Parathyroid adenoma (tissue), 2 donors: ENCODE data around the gene KNG1.
"Not testable (repeated sequence)": the region's sequence is repeated elsewhere in the genome, so short reads cannot be mapped to it uniquely, and the experiment has no call there.

ENCODE experiments used
- H2AFZ ChIP-seq: fragments of 300-600 bp; sonication (generic); one replicate; pipeline ENCODE4 v1.7.0; 2017; ENCODE audit warnings: antibody characterized with exemption, mild to moderate bottlenecking
- H3K27ac ChIP-seq: fragments of 300-600 bp; sonication (generic); one replicate; pipeline ENCODE4 v1.7.0; 2017
- H3K27me3 ChIP-seq: fragments of 300-600 bp; sonication (generic); one replicate; pipeline ENCODE4 v1.7.0; 2017; ENCODE audit warnings: low read length; ENCODE audit not compliant: control insufficient read depth, insufficient read depth
- H3K36me3 ChIP-seq: fragments of 300-600 bp; sonication (generic); one replicate; pipeline ENCODE4 v1.7.0; 2017; ENCODE audit warnings: low read length; ENCODE audit not compliant: control insufficient read depth, insufficient read depth
- H3K4me1 ChIP-seq: fragments of 300-600 bp; sonication (generic); one replicate; pipeline ENCODE4 v1.7.0; 2017; ENCODE audit warnings: control low read depth
- H3K4me2 ChIP-seq: fragments of 300-600 bp; sonication (generic); one replicate; pipeline ENCODE4 v1.7.0; 2017; ENCODE audit warnings: low read length
- H3K4me3 ChIP-seq: fragments of 300-600 bp; sonication (generic); one replicate; pipeline ENCODE4 v1.7.0; 2017; ENCODE audit warnings: low read depth, low read length
- H3K79me2 ChIP-seq: fragments of 300-600 bp; sonication (generic); one replicate; pipeline ENCODE4 v1.7.0; 2017; ENCODE audit warnings: control low read depth
- H3K9ac ChIP-seq: fragments of 300-600 bp; sonication (generic); one replicate; pipeline ENCODE4 v1.7.0; 2017; ENCODE audit warnings: mild to moderate bottlenecking
- H3K9me3 ChIP-seq: fragments of 300-600 bp; sonication (generic); one replicate; pipeline ENCODE4 v1.7.0; 2017; ENCODE audit warnings: low read length; ENCODE audit not compliant: control insufficient read depth
- TF ChIP-seq, protein P1 (sequence below): fragments of 300-600 bp; sonication (generic); IDR thresholded peaks from one replicate; pipeline ENCODE4 v1.7.0; 2017; ENCODE audit warnings: antibody characterized with exemption, mild to moderate bottlenecking
- donor health status: primary hyperparathyroidism.

Gene KNG1

DNA sequence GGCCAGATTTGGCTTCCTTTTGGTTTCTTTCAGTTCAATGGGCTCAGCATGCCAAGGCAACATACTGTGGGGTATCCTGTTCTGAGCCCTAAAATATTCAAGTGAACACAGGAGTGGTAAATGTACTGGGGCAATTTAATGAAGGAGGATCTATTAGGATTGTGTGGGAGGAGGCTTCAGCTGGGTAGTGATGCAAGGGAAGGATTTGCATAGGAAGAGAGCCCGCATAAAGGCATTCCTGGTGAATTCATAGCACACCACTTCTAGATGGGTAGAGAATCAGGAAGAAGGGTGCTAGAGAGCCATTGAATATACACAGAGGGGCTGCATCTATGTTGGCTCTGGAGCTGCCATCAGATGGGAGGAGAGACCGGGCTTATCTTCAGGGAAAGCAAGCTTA lies 20.6 kb upstream of the KNG1 start:
- H3K9me3 ChIP-seq = no peaks in the 10 kb centered on the region
- no peaks in the 10 kb centered on the region for H3K4me1 ChIP-seq
- H3K27me3 ChIP-seq = no peaks in the 10 kb centered on the region
- no peaks in the 10 kb centered on the region for H3K79me2 ChIP-seq
- H3K4me2 ChIP-seq = no peak overlapping the region
- H3K27ac ChIP-seq = no peak overlapping the region
- no peak overlapping the region for H3K9ac ChIP-seq
- TF ChIP-seq, protein P1, sequence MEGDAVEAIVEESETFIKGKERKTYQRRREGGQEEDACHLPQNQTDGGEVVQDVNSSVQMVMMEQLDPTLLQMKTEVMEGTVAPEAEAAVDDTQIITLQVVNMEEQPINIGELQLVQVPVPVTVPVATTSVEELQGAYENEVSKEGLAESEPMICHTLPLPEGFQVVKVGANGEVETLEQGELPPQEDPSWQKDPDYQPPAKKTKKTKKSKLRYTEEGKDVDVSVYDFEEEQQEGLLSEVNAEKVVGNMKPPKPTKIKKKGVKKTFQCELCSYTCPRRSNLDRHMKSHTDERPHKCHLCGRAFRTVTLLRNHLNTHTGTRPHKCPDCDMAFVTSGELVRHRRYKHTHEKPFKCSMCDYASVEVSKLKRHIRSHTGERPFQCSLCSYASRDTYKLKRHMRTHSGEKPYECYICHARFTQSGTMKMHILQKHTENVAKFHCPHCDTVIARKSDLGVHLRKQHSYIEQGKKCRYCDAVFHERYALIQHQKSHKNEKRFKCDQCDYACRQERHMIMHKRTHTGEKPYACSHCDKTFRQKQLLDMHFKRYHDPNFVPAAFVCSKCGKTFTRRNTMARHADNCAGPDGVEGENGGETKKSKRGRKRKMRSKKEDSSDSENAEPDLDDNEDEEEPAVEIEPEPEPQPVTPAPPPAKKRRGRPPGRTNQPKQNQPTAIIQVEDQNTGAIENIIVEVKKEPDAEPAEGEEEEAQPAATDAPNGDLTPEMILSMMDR = no peak
- H3K36me3 ChIP-seq = no peaks in the 10 kb centered on the region
- H3K4me3 ChIP-seq = no peak overlapping the region
- no peak overlapping the region for H2AFZ ChIP-seq

DNA sequence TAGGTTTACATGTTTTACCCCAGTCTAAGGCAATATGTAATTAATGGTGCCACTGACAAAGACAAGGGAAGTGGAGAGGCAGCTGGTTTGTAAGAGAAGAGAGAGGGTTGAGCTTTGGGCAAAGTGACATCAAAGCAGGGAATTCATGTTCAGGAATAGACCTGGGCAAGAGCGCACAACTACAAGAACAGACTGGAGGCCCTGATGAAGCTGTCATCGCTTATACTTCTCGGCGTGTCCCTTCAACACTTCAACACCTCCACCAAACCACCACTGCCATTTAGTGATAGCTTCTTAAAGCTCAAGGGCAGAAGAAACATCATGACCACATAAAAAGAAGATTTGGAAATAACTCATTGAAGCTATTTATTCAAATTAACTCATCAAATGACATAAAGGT lies 19.6 kb upstream of the KNG1 start:
- Histone ChIP-seq H3K27ac (no peak overlapping the region), H3K4me1 (no peaks in the 10 kb centered on the region), H3K79me2 (no peaks in the 10 kb centered on the region), H3K4me3 (no peak overlapping the region), H3K27me3 (no peaks in the 10 kb centered on the region), H3K36me3 (no peaks in the 10 kb centered on the region), H2AFZ (no peak overlapping the region), H3K9me3 (no peaks in the 10 kb centered on the region), H3K9ac (no peak overlapping the region), H3K4me2 (no peak overlapping the region)
- TF ChIP-seq, protein P1 = no peak

GRCh38 chr3:186700267-186700666 lies 16.9 kb upstream of the KNG1 start:
- H3K4me1 ChIP-seq = no peaks in the 10 kb centered on the region
- H2AFZ ChIP-seq = no peak overlapping the region

DNA sequence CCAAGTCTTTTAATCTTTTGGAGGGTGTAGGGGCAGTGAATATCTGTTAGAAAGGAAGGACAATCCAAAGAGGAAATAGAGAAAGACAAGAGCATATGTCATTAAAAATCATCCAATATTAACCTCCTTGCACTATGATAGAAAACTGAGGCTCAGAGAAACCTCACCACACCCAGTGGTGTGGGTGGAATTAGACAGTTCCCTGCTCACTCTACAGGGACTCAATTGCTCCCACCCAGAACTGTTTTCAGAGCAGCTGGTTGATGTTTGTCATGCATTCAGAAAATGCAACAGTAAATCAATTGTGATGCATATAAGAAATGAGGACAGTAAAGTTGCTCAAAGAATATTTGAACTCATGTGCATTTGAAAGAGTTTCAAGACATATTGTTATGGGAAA lies 14.7 kb upstream of the KNG1 start:
- not testable (repeated sequence) for H3K4me1 ChIP-seq, H3K27ac ChIP-seq, H3K4me2 ChIP-seq, H3K9ac ChIP-seq, H3K9me3 ChIP-seq, H2AFZ ChIP-seq, H3K4me3 ChIP-seq, H3K79me2 ChIP-seq, H3K36me3 ChIP-seq, H3K27me3 ChIP-seq

More at GRCh38 chr3:186700267-186700666, 16.9 kb upstream of the KNG1 start:
- Histone ChIP-seq H3K27ac (no peak overlapping the region), H3K36me3 (no peaks in the 10 kb centered on the region), H3K27me3 (no peaks in the 10 kb centered on the region), H3K9me3 (no peaks in the 10 kb centered on the region), H3K79me2 (no peaks in the 10 kb centered on the region), H3K9ac (no peak overlapping the region), H3K4me2 (no peak overlapping the region), H3K4me3 (no peak overlapping the region)
- TF ChIP-seq, protein P1 = no peak

GRCh38 chr3:186705882-186706780 lies 11.0 kb upstream of the KNG1 start:
- no peak overlapping the region for H3K9ac ChIP-seq
- no peaks in the 10 kb centered on the region for H3K36me3 ChIP-seq

More at GRCh38 chr3:186705882-186706780, 11.0 kb upstream of the KNG1 start:
- H2AFZ ChIP-seq = no peak overlapping the region
- H3K4me2 ChIP-seq = no peak overlapping the region
- TF ChIP-seq, protein P1 = no peak
- H3K4me3 ChIP-seq = no peak overlapping the region
- no peaks in the 10 kb centered on the region for H3K79me2 ChIP-seq
- no peaks in the 10 kb centered on the region for H3K9me3 ChIP-seq
- no peaks in the 10 kb centered on the region for H3K27me3 ChIP-seq
- no peak overlapping the region for H3K27ac ChIP-seq
- H3K4me1 ChIP-seq = no peaks in the 10 kb centered on the region
